Measurements from ENCODE around the gene LRRC34. TPM values are rescaled to one million over a fixed set of nuclear protein-coding genes. Genes with fewer than 3 reads are reported as not detected.

LRRC34 gene
- total RNA-seq, 1 donor from 2014 or later: 10.1 TPM

- peaks cover 20% of the 10 kb centered on the region for H3K9me3 Mint-ChIP-seq
- H3K4me3 Mint-ChIP-seq: peak within 1 kb of the TSS; percentile 91
- H3K27me3 Mint-ChIP-seq (ENCODE audit: low read depth): peaks cover 23% of the 10 kb centered on the region
- peaks cover 14% of the 10 kb centered on the region for H3K36me3 Mint-ChIP-seq (ENCODE audit: low read depth)
- DNase-seq (ENCODE audit: low read depth, low spot score): peak; percentile 72
- H3K27ac Mint-ChIP-seq (ENCODE audit: unreplicated experiment): peak within 1 kb of the TSS; percentile 86
- no peak for TF ChIP-seq CTCF (conservative IDR thresholded peaks at IDR 0.05)
- peaks cover 14% of the 10 kb centered on the region for H3K4me1 Mint-ChIP-seq
Observed at GRCh38 chr3:169764882-169765612, 47.7 kb downstream of the LRRC34 start, which contains the start of gene TERC. Gene TERC, minus strand, starts transcription at chr3:169765060.

GRCh38 chr3:169764312-169764881 lies 48.3 kb downstream of the LRRC34 start:
- Mint-ChIP-seq H3K27ac (ENCODE audit: unreplicated experiment) (peak overlapping the region; percentile 60), H3K36me3 (ENCODE audit: low read depth) (peaks cover 14% of the 10 kb centered on the region), H3K4me3 (peak overlapping the region; percentile 91), H3K27me3 (ENCODE audit: low read depth) (peaks cover 19% of the 10 kb centered on the region), H3K4me1 (peaks cover 9% of the 10 kb centered on the region), H3K9me3 (peaks cover 17% of the 10 kb centered on the region)
- no peak for DNase-seq (ENCODE audit: low read depth, low spot score)
- no peak for TF ChIP-seq CTCF (conservative IDR thresholded peaks at IDR 0.05)

GRCh38 chr3:169760479-169760878 lies 52.2 kb downstream of the LRRC34 start:
- no peak for TF ChIP-seq CTCF (conservative IDR thresholded peaks at IDR 0.05)

GRCh38 chr3:169759256-169759655 lies 53.4 kb downstream of the LRRC34 start:
- H3K4me3 Mint-ChIP-seq: no peak overlapping the region
- no peak overlapping the region for H3K27ac Mint-ChIP-seq (ENCODE audit: unreplicated experiment)
- DNase-seq (ENCODE audit: low read depth, low spot score): no peak
- peaks cover 2% of the 10 kb centered on the region for H3K9me3 Mint-ChIP-seq
- H3K4me1 Mint-ChIP-seq: no peaks in the 10 kb centered on the region
- H3K27me3 Mint-ChIP-seq (ENCODE audit: low read depth): peaks cover 21% of the 10 kb centered on the region
- TF ChIP-seq CTCF (conservative IDR thresholded peaks at IDR 0.05): no peak
- H3K36me3 Mint-ChIP-seq (ENCODE audit: low read depth): peaks cover 3% of the 10 kb centered on the region

More at GRCh38 chr3:169760479-169760878, 52.2 kb downstream of the LRRC34 start:
- H3K27ac Mint-ChIP-seq (ENCODE audit: unreplicated experiment): no peak overlapping the region
- H3K36me3 Mint-ChIP-seq (ENCODE audit: low read depth): peaks cover 8% of the 10 kb centered on the region
- peaks cover 7% of the 10 kb centered on the region for H3K9me3 Mint-ChIP-seq
- H3K27me3 Mint-ChIP-seq (ENCODE audit: low read depth): peaks cover 19% of the 10 kb centered on the region
- no peak overlapping the region for H3K4me3 Mint-ChIP-seq
- H3K4me1 Mint-ChIP-seq: peaks cover 4% of the 10 kb centered on the region
- DNase-seq (ENCODE audit: low read depth, low spot score): no peak

GRCh38 chr3:169758359-169758994 lies 54.2 kb downstream of the LRRC34 start:
- Mint-ChIP-seq H3K9me3 (peaks cover 2% of the 10 kb centered on the region), H3K27me3 (ENCODE audit: low read depth) (peaks cover 23% of the 10 kb centered on the region), H3K4me3 (no peak overlapping the region), H3K27ac (ENCODE audit: unreplicated experiment) (no peak overlapping the region), H3K4me1 (no peaks in the 10 kb centered on the region), H3K36me3 (ENCODE audit: low read depth) (peaks cover 3% of the 10 kb centered on the region)
- DNase-seq (ENCODE audit: low read depth, low spot score): no peak
- no peak for TF ChIP-seq CTCF (conservative IDR thresholded peaks at IDR 0.05)

Measured in neural crest cell (in vitro differentiated cells).